Bronchial smooth muscle cell (primary cell): Measurements from ENCODE around the gene FN3KRP. TPM values are rescaled to one million over a fixed set of nuclear protein-coding genes. Genes with fewer than 3 reads are reported as not detected.

Experiments
- total RNA-seq: library from RNA; depleted of rRNA; stranded (reverse); fragments of >200 nt; gene quantifications from 2 replicates; pipeline ENCODE4 v1.2.1, GENCODE V29; 2014

Gene FN3KRP
- total RNA-seq: 15.0 and 22.2 TPM in 2 replicates

GRCh38 chr17:82716203-82717010 lies at the start of gene FN3KRP:
Gene FN3KRP (plus strand): TSS chr17:82716706. CDS start chr17:82716756, 50 bp downstream.

GRCh38 chr17:82698065-82698973 lies 18.2 kb upstream of the FN3KRP start, which contains the start of gene RAB40B:
Gene RAB40B (minus strand): TSS chr17:82698698. CDS start chr17:82698596, 102 bp downstream.

DNA sequence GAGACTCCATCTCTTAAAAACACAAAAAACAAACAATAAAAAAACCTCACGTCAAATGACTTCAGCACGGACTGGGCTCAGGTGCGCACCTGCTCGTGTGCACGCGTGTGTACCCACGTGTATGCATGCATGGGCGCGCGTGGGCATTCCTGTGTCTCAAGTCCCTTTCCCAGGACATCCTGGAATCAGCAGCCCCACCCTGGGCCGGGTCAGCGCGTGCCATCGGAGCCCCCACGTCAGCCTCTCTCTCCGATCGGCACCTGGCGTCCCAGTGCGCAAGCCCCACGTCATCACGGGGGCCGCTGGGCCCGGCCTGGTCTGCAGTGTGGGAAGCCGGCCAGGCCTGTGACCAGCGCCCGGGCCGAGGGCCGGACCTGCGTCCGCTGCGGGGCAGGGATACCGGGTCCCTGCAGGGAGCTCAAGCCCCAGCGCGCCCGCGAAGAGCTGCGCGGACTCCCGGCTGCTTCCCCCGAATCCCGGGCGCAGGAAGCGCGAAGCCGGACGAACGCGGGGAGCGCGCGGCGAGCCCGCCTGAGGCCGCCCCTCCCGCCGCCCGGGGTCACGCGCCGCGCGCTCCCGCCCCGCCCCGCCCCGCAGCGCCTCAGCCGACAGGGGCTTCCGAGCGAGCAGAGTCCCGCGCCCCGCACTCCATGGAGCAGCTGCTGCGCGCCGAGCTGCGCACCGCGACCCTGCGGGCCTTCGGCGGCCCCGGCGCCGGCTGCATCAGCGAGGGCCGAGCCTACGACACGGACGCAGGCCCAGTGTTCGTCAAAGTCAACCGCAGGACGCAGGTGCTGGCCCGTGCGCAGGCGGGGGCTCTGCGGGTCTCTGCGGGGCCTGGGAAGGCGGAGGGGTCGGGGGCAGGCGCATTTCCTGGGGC lies 18.7 kb downstream of the FN3KRP start, which contains the start of gene FN3K:
FN3K (plus strand) TSS at position 629 of the 880 bp plus-strand sequence; CDS start at position 651, 22 bp downstream.

DNA sequence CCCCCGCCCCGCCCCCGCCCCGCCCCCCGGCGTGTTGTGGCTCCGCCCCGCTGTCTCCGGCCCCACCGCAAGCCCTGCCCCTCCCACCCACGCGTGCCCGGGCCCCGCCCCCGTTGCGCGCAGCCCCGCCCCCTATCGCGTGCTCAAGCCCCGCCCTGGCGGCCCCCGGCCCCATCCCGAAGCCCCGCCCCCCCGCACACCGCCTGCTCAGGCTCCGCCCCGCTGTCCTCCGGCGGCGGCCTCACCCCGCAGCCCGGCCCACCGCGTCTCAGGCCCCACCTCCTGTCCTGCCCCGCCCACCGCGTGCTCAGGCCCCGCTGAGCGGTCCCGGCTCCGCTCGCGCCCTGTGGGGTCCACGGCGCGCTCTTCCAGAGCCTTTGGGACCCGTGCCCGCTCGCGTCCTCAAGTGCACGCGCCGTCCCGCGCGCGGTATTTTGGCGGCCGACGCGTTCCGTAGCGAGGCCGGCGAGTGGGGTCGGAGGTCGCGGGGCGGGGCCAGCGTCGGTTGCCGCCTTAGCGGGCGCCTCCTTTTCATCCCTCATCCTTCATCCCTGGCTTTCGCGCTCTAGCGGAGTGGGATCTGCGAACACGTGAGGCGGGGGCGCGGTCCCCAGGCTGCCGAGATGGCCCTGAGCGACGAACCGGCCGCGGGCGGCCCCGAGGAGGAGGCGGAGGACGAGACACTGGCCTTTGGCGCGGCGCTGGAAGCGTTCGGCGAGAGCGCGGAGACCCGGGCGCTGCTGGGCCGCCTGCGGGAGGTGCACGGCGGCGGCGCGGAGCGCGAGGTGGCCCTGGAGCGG lies 35.3 kb downstream of the FN3KRP start, which contains the start of gene TBCD:
TBCD (plus strand) TSS at position 495 of the 800 bp plus-strand sequence; CDS start at position 624, 129 bp downstream.

Other genes starting within 250 kb of the FN3KRP start
- 19.5 and 19.7 TPM in 2 replicates for gene FOXK2, start 197.0 kb upstream of the FN3KRP start, total RNA-seq
- gene WDR45B, start 68.3 kb upstream of the FN3KRP start, total RNA-seq: 40.9 and 44.3 TPM in 2 replicates
- gene RAB40B, start 18.0 kb upstream of the FN3KRP start, total RNA-seq: 6.8 and 18.9 TPM in 2 replicates
- 6.6 and 8.2 TPM in 2 replicates for gene FN3K, start 18.9 kb downstream of the FN3KRP start, total RNA-seq
- 53.3 and 65.3 TPM in 2 replicates for gene TBCD, start 35.4 kb downstream of the FN3KRP start, total RNA-seq
- 0.09 TPM in 1 of 2 replicates, not detected in the other for gene ZNF750, start 123.3 kb downstream of the FN3KRP start, total RNA-seq